HG03521 (cell line): ENCODE measurements around the gene CERS1.

ENCODE experiments used
- ATAC-seq: cut with Tn5 transposase; IDR thresholded peaks from one replicate; pipeline ENCODE4 v1.9.1; 2021; ENCODE audit warnings: mild to moderate bottlenecking, moderate library complexity; ENCODE audit not compliant: unreplicated experiment

The CERS1 gene

GRCh38 chr19:18859676-18860301, 36.2 kb downstream of the CERS1 start:
- no peak for ATAC-seq

- ATAC-seq: no peak
Measured at GRCh38 chr19:18858906-18859646, 36.9 kb downstream of the CERS1 start.

GRCh38 chr19:18857223-18857622, 38.7 kb downstream of the CERS1 start:
- no peak for ATAC-seq

- no peak for ATAC-seq
Measured at GRCh38 chr19:18856385-18857126, 39.4 kb downstream of the CERS1 start.

- no peak for ATAC-seq
Measured at GRCh38 chr19:18855647-18856384, 40.1 kb downstream of the CERS1 start.

- no peak for ATAC-seq
Measured at GRCh38 chr19:18854982-18855381, 41.0 kb downstream of the CERS1 start.

GRCh38 chr19:18853755-18854427, 42.1 kb downstream of the CERS1 start:
- no peak for ATAC-seq

- ATAC-seq: no peak
Measured at GRCh38 chr19:18852648-18853047, 43.3 kb downstream of the CERS1 start.

GRCh38 chr19:18851673-18852325, 44.2 kb downstream of the CERS1 start:
- no peak for ATAC-seq

GRCh38 chr19:18850471-18851375, 45.2 kb downstream of the CERS1 start:
- no peak for ATAC-seq

GRCh38 chr19:18849838-18850400, 46.0 kb downstream of the CERS1 start:
- no peak for ATAC-seq

- no peak for ATAC-seq
Measured at GRCh38 chr19:18848878-18849661, 46.9 kb downstream of the CERS1 start.

- ATAC-seq: no peak
Measured at GRCh38 chr19:18847549-18848463, 48.2 kb downstream of the CERS1 start.

- no peak for ATAC-seq
Measured at GRCh38 chr19:18846862-18847548, 49.0 kb downstream of the CERS1 start.

GRCh38 chr19:18845961-18846360, 50.0 kb downstream of the CERS1 start:
- no peak for ATAC-seq

GRCh38 chr19:18844806-18845329, 51.1 kb downstream of the CERS1 start:
- ATAC-seq: no peak
